Keratinocyte (primary cell): ENCODE results near the gene PARD3.

ENCODE experiments used
- CTCF ChIP-seq, 3 experiments: IDR thresholded peaks in 1 of 3; conservative IDR thresholded peaks in 1 of 3; optimal IDR thresholded peaks in 1 of 3; 2 replicates in 2 of 3; 3 replicates in 1 of 3; pipeline versions ENCODE3 to v1.5.1; 2011; ENCODE audit warnings: low read length in 3 of 3, mild to moderate bottlenecking in 3 of 3, moderate library complexity in 2 of 3, control low read depth in 1 of 3, inconsistent platforms in 1 of 3; ENCODE audit not compliant: insufficient read depth in 2 of 3; ENCODE audit errors: extremely low read depth in 1 of 3
- EZH2 ChIP-seq: IDR thresholded peaks from one replicate; pipeline ENCODE4 v1.6.1; 2012; ENCODE audit warnings: inconsistent platforms, mild to moderate bottlenecking, low read length, moderate library complexity

GRCh38 chr10:34111179-34111578 lies 703.9 kb downstream of the PARD3 start:
- TF ChIP-seq CTCF (optimal IDR thresholded peaks at IDR 0.05 in 1 of 3, IDR thresholded peaks at IDR 0.05 in 1 of 3, conservative IDR thresholded peaks at IDR 0.05 in 1 of 3; ENCODE audit: extremely low read depth in 1 of 3, insufficient read depth in 2 of 3, low read length in 3 of 3): no peak
- TF ChIP-seq EZH2: no peak
